Left ventricle myocardium inferior (tissue), 1 donor: ENCODE measurements around the gene SEMA3B. TPM values are rescaled to one million over a fixed set of nuclear protein-coding genes. Genes with fewer than 3 reads are reported as not detected.

ENCODE experiments used
- DNase-seq: peaks from one replicate; pipeline ENCODE4 v3.0.0-alpha.2; 2020
- H3K27ac ChIP-seq: fragments of 200-600 bp; replicated peaks from 2 replicates; pipeline ENCODE4 v1.8.0; 2021
- H3K27me3 ChIP-seq: fragments of 200-600 bp; 2 replicates; pipeline ENCODE4 v1.8.0; 2021; ENCODE audit warnings: low read depth
- H3K36me3 ChIP-seq: fragments of 200-600 bp; 2 replicates; pipeline ENCODE4 v1.8.0; 2021
- H3K4me1 ChIP-seq: fragments of 200-600 bp; 2 replicates; pipeline ENCODE4 v1.8.0; 2021
- H3K4me3 ChIP-seq: fragments of 200-600 bp; 2 replicates; pipeline ENCODE4 v1.8.0; 2021; ENCODE audit warnings: mild to moderate bottlenecking, moderate library complexity
- H3K9me3 ChIP-seq: fragments of 200-600 bp; replicated peaks from 2 replicates; pipeline ENCODE4 v1.8.0; 2021
- intact Hi-C: fragments of 100-400 bp; cut with micrococcal nuclease; formaldehyde crosslinking; loops from one replicate; pipeline ENCODE4 v1.11.0; 2022
- total RNA-seq: library from RNA; stranded (reverse); fragmentation: NEBNext Ultra II Directional; extraction: Animal tissue kit (Norgen Biotek cat#: 25700); gene quantifications from one replicate; pipeline ENCODE4 v1.2.1, GENCODE V29; 2021
- TF ChIP-seq, protein P1 (sequence below): fragments of 200-600 bp; IDR thresholded peaks from 2 replicates; pipeline ENCODE4 v1.8.0; 2021; ENCODE audit warnings: antibody characterized with exemption, mild to moderate bottlenecking, borderline replicate concordance
- donor health status: DM: no; HTN: yes; CAD: no; lungs with severe emphysema.

SEMA3B gene
- total RNA-seq, 1 donor from 2014 or later, result 23.2 TPM

DNA sequence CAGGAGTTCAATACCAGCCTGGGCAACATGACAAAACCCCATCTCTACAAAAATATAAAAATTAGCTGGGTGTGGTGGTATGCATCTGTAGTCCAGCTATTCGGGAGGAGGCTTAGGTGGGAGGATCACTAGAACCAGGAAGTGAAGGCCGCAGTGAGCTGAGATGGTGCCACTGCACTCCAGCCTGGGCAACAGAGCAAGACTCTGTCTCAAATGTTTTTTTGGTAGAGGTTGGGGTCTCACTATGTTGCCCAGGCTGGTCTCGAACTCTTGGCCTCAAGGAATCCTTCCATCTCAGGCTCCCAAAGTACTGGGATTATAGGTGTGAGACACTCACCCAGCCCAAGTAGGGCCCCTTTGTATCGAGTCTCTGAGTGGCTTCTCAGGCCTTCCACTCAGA, 25.1 kb downstream of the SEMA3B start:
- H3K36me3 ChIP-seq, result peaks cover 15% of the 10 kb centered on the region
- H3K27me3 ChIP-seq, result no peaks in the 10 kb centered on the region
- intact Hi-C loops, result no loop called here
- no peak for DNase-seq
- H3K27ac ChIP-seq, result no peak overlapping the region
- H3K9me3 ChIP-seq, result no peaks in the 10 kb centered on the region
- TF ChIP-seq, protein P1, sequence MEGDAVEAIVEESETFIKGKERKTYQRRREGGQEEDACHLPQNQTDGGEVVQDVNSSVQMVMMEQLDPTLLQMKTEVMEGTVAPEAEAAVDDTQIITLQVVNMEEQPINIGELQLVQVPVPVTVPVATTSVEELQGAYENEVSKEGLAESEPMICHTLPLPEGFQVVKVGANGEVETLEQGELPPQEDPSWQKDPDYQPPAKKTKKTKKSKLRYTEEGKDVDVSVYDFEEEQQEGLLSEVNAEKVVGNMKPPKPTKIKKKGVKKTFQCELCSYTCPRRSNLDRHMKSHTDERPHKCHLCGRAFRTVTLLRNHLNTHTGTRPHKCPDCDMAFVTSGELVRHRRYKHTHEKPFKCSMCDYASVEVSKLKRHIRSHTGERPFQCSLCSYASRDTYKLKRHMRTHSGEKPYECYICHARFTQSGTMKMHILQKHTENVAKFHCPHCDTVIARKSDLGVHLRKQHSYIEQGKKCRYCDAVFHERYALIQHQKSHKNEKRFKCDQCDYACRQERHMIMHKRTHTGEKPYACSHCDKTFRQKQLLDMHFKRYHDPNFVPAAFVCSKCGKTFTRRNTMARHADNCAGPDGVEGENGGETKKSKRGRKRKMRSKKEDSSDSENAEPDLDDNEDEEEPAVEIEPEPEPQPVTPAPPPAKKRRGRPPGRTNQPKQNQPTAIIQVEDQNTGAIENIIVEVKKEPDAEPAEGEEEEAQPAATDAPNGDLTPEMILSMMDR, result no peak
- H3K4me1 ChIP-seq, result peaks cover 45% of the 10 kb centered on the region
- H3K4me3 ChIP-seq, result no peak overlapping the region

- Histone ChIP-seq H3K4me3 (no peak overlapping the region), H3K4me1 (peaks cover 47% of the 10 kb centered on the region), H3K9me3 (no peaks in the 10 kb centered on the region), H3K27ac (no peak overlapping the region), H3K36me3 (peaks cover 8% of the 10 kb centered on the region), H3K27me3 (no peaks in the 10 kb centered on the region)
- TF ChIP-seq, protein P1, result no peak
- peak; percentile 16 for DNase-seq
- intact Hi-C loops, result no loop called here
These were observed 25.8 kb downstream of the SEMA3B start for GRCh38 chr3:50294492-50295403.

DNA sequence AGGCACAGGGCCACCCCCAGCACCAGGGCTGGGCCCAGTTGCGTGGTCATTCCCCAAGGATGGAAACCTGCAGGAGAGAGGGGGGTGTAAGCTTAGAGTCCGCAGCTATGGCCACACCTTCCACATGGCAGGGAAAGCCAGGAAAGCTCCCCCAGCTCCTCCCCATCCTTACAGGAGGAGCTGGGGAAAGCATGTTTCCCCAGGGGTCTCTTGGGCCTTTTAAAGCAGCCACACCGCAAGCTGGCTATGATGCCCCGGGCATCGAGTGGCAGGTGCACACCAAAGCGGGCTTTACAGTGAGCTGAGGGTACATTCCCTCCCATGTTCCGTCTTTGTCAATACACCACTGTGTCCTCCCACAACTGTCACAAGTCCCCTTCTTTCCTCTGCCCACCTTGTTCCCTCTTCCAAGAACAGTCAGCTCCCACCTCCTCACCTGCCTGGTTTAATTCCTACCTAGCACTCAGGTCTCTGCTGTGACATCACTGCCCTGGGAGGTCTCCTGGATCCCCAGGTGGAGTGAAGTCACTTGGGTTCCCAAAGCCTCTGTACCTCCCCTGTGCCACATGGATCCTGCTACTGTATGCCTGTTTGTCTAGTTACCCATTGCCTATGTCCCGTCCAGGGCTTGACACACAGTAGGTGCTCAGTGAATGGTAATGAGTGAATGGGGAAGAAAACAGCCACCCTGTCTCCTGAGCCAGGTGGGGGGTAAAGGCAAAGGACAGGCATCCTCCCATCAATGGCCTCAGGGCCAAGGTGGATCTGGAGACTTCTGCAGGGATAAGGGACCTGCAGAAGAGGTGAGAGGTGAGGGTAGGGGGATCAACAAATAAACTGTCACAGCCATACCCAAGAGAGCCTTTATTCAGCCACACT, 26.8 kb downstream of the SEMA3B start:
- Histone ChIP-seq H3K4me3 (no peak overlapping the region), H3K27me3 (no peaks in the 10 kb centered on the region), H3K36me3 (peaks cover 6% of the 10 kb centered on the region), H3K4me1 (peaks cover 53% of the 10 kb centered on the region), H3K27ac (no peak overlapping the region), H3K9me3 (no peaks in the 10 kb centered on the region)
- TF ChIP-seq, protein P1, result no peak
- intact Hi-C loops, result no loop called here
- DNase-seq, result no peak

- H3K4me1 ChIP-seq, result peaks cover 53% of the 10 kb centered on the region
- DNase-seq, result peak; percentile 13
These were observed 27.9 kb downstream of the SEMA3B start for GRCh38 chr3:50296721-50297383.

More at GRCh38 chr3:50296721-50297383, 27.9 kb downstream of the SEMA3B start:
- TF ChIP-seq, protein P1, result no peak
- Histone ChIP-seq H3K9me3 (no peaks in the 10 kb centered on the region), H3K27ac (no peak overlapping the region), H3K27me3 (no peaks in the 10 kb centered on the region), H3K36me3 (peaks cover 10% of the 10 kb centered on the region), H3K4me3 (no peak overlapping the region)
- intact Hi-C loops, result no loop called here
